Osteoblast (primary cell): Measurements from ENCODE around the gene DMRT1. TPM values are rescaled to one million over a fixed set of nuclear protein-coding genes. Genes with fewer than 3 reads are reported as not detected.

Source experiments
- DNase-seq: peaks from one replicate; pipeline ENCODE4 v3.0.0; 2011; ENCODE audit warnings: low spot score, mixed read lengths; ENCODE audit not compliant: insufficient read length; ENCODE audit errors: missing footprints
- H2AFZ ChIP-seq: 2 replicates; pipeline ENCODE4 v1.6.0; 2011; ENCODE audit warnings: mild to moderate bottlenecking, low read length
- H3K27ac ChIP-seq: 2 replicates; pipeline ENCODE4 v1.5.1; 2011; ENCODE audit warnings: mild to moderate bottlenecking, low read depth, low read length, moderate library complexity
- H3K27me3 ChIP-seq: 2 replicates; pipeline ENCODE4 v1.6.0; 2012; ENCODE audit warnings: mild to moderate bottlenecking, control low read depth, inconsistent platforms, low read length, moderate library complexity; ENCODE audit not compliant: insufficient read depth
- H3K36me3 ChIP-seq: 2 replicates; pipeline ENCODE4 v1.5.1; 2011; ENCODE audit warnings: mild to moderate bottlenecking, low read length, control low read depth, moderate library complexity; ENCODE audit not compliant: insufficient read depth
- H3K4me1 ChIP-seq: 2 replicates; pipeline ENCODE4 v1.5.1; 2011; ENCODE audit warnings: mild to moderate bottlenecking, low read length, control low read depth, moderate library complexity; ENCODE audit not compliant: insufficient read depth
- H3K4me2 ChIP-seq: 2 replicates; pipeline ENCODE4 v1.6.0; 2011; ENCODE audit warnings: mild to moderate bottlenecking, low read length; ENCODE audit not compliant: insufficient read depth
- H3K4me3 ChIP-seq: fragments of 200-600 bp; sonication (generic); 3 replicates; pipeline ENCODE4 v1.5.1; 2012; ENCODE audit warnings: mild to moderate bottlenecking, low read length, inconsistent platforms; ENCODE audit not compliant: insufficient read depth
- H3K79me2 ChIP-seq: 2 replicates; pipeline ENCODE4 v1.6.0; 2012; ENCODE audit warnings: mild to moderate bottlenecking, low read length, control low read depth, inconsistent platforms; ENCODE audit not compliant: insufficient read depth
- H3K9me3 ChIP-seq: 2 replicates; pipeline ENCODE4 v1.5.1; 2011; ENCODE audit warnings: low read depth, low read length, control low read depth
- H4K20me1 ChIP-seq: 2 replicates; pipeline ENCODE4 v1.6.0; 2012; ENCODE audit warnings: mild to moderate bottlenecking, low read length, control low read depth; ENCODE audit not compliant: insufficient read depth
- total RNA-seq: library from RNA; depleted of rRNA; stranded (reverse); fragments of >200 nt; gene quantifications from 2 replicates; pipeline ENCODE4 v1.2.3, GENCODE V29; 2012
- TF ChIP-seq, protein P1 (sequence below): IDR thresholded peaks from 2 replicates; pipeline ENCODE4 v1.5.1; 2011; ENCODE audit warnings: mild to moderate bottlenecking, low read depth, low read length, moderate library complexity; ENCODE audit errors: extremely low read depth

DMRT1 gene
- total RNA-seq, 1 donor: not detected

DNA sequence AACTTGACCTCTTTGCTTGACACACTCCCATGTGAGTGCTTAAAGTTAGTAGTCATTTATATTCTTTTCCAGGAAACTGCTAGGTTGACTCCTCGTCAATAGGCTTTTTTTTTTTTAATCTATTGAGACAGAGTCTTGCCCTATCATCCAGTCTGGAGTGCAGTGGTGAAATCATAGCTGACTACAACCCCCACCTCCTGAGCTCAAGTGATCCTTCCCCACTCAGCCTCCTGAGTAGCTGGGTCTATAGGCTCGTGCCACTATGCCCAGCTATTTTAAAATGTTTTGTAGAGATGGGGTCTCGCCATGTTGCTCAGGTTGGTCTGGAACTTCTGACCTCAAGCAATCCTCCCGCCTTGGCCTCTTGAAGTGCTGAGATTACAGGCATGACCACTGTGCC is 34.9 kb downstream of the DMRT1 start:
- Histone ChIP-seq H3K79me2 (no peaks in the 10 kb centered on the region), H3K4me2 (no peak overlapping the region), H3K4me3 (no peak overlapping the region), H3K9me3 (no peaks in the 10 kb centered on the region), H3K4me1 (no peaks in the 10 kb centered on the region), H2AFZ (no peak overlapping the region), H3K36me3 (no peaks in the 10 kb centered on the region), H3K27ac (no peak overlapping the region), H4K20me1 (no peaks in the 10 kb centered on the region), H3K27me3 (no peaks in the 10 kb centered on the region)
- TF ChIP-seq, protein P1, sequence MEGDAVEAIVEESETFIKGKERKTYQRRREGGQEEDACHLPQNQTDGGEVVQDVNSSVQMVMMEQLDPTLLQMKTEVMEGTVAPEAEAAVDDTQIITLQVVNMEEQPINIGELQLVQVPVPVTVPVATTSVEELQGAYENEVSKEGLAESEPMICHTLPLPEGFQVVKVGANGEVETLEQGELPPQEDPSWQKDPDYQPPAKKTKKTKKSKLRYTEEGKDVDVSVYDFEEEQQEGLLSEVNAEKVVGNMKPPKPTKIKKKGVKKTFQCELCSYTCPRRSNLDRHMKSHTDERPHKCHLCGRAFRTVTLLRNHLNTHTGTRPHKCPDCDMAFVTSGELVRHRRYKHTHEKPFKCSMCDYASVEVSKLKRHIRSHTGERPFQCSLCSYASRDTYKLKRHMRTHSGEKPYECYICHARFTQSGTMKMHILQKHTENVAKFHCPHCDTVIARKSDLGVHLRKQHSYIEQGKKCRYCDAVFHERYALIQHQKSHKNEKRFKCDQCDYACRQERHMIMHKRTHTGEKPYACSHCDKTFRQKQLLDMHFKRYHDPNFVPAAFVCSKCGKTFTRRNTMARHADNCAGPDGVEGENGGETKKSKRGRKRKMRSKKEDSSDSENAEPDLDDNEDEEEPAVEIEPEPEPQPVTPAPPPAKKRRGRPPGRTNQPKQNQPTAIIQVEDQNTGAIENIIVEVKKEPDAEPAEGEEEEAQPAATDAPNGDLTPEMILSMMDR: no peak
- DNase-seq: no peak

DNA sequence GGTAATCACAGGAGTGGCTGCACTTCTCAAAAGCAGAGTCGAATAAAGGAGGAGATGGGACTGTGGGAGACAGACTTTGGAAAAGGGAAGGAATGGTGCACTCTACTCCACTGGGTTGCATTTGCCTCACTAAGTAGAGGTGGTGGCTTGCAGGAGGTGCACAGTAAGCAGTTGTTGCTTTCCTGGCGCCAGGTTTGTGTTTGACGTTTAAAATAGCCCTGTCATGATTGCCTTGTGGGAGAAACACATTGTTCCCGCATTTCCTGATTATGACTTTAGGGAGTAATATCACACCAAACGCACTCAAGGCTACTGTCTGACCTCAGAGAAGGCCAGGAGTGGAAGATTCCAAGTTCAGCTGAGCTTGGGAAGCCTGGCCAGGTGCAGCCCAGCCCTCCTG is 36.7 kb downstream of the DMRT1 start:
- no peaks in the 10 kb centered on the region for H3K4me1 ChIP-seq
- H3K4me2 ChIP-seq: no peak overlapping the region
- H3K27me3 ChIP-seq: no peaks in the 10 kb centered on the region
- H3K79me2 ChIP-seq: no peaks in the 10 kb centered on the region
- no peak overlapping the region for H3K4me3 ChIP-seq
- TF ChIP-seq, protein P1: no peak
- H3K9me3 ChIP-seq: no peaks in the 10 kb centered on the region
- no peak overlapping the region for H3K27ac ChIP-seq
- H2AFZ ChIP-seq: no peak overlapping the region
- H3K36me3 ChIP-seq: no peaks in the 10 kb centered on the region
- DNase-seq: no peak
- no peaks in the 10 kb centered on the region for H4K20me1 ChIP-seq

DNA sequence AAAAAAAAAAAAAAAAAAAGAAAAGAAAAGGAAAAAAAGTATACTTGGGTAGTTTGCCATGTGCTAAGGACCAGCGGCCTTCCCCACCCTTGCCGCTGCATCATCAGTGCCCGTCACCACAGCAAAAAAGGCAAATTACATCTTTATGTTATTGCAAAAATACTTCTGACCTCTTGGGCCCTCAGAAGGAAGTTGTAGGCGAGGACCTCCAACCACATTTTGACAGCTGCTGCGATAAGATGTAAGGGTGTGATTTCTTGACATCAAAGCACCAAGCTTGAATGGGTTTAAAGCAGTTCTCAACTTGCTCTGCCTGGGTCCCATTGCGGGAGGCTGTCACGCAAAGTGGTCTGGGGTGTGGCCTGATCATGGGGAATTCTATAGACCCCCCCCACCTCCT is 39.2 kb downstream of the DMRT1 start:
- no peaks in the 10 kb centered on the region for H3K79me2 ChIP-seq
- no peak overlapping the region for H2AFZ ChIP-seq
- TF ChIP-seq, protein P1: no peak
- H3K4me1 ChIP-seq: no peaks in the 10 kb centered on the region
- no peaks in the 10 kb centered on the region for H3K27me3 ChIP-seq
- DNase-seq: no peak
- H3K4me2 ChIP-seq: no peak overlapping the region
- H4K20me1 ChIP-seq: no peaks in the 10 kb centered on the region
- no peaks in the 10 kb centered on the region for H3K36me3 ChIP-seq
- H3K4me3 ChIP-seq: no peak overlapping the region
- H3K27ac ChIP-seq: no peak overlapping the region
- no peaks in the 10 kb centered on the region for H3K9me3 ChIP-seq

DNA sequence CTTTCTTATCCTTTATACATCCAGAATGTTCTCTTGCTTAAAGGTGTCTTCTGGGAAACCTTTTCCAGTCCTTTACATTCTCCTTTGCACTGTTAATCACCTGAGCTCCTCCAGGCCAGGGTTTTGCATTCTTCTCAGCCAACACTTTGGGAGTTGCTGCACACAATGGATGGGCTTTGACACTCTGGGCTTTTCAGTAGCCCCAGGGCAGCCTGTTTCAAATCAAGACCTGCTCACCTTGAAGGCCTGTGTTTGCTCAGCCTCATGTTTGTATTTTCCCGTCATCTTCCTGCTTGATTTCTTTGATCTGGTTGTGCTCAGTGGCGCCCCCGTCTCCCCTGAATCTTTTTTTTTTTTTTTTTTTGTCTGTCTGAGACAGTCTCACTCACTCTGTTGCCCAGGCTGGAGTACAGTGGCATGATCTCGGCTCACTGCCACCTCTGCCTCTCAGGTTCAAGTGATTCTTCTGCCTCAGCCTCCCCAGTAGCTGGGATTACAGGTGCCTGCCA is 41.0 kb downstream of the DMRT1 start:
- no peaks in the 10 kb centered on the region for H3K36me3 ChIP-seq
- no peak overlapping the region for H3K4me3 ChIP-seq
- DNase-seq: no peak
- no peak overlapping the region for H2AFZ ChIP-seq
- H3K79me2 ChIP-seq: no peaks in the 10 kb centered on the region
- TF ChIP-seq, protein P1: no peak
- H3K27ac ChIP-seq: no peak overlapping the region
- H3K27me3 ChIP-seq: no peaks in the 10 kb centered on the region
- no peak overlapping the region for H3K4me2 ChIP-seq
- no peaks in the 10 kb centered on the region for H4K20me1 ChIP-seq
- no peaks in the 10 kb centered on the region for H3K4me1 ChIP-seq
- no peaks in the 10 kb centered on the region for H3K9me3 ChIP-seq
